ENCODE data around the gene ALG9. TPM values are rescaled to one million over a fixed set of nuclear protein-coding genes. Genes with fewer than 3 reads are reported as not detected.

The ALG9 gene
- total RNA-seq, 2 experiments from 2014 or later = 32.0 to 36.6 TPM

- DNase-seq (no peak), ATAC-seq (no peak)
- no peak overlapping the region for H3K27ac Mint-ChIP-seq
- no peaks in the 10 kb centered on the region for H3K9me3 Mint-ChIP-seq
- TF ChIP-seq CTCF (IDR thresholded peaks at IDR 0.05) = no peak
- intact Hi-C loops (cut with micrococcal nuclease) = no loop called here
- H3K36me3 Mint-ChIP-seq (ENCODE audit: low read depth) = peaks cover 28% of the 10 kb centered on the region
- no peaks in the 10 kb centered on the region for H3K27me3 Mint-ChIP-seq
- peaks cover 13% of the 10 kb centered on the region for H3K4me1 Mint-ChIP-seq (ENCODE audit: low read depth)
- ChIA-PET CTCF (interaction anchor here (1.1 to 2.1 kb wide), 5 partner anchors 11 to 389 kb away, joined by 4 to 8 read pairs (median 4); partner anchors contain the start of gene ALG9), POLR2A (no interaction called here)
- no peak overlapping the region for H3K4me3 Mint-ChIP-seq
These were observed 35.7 kb downstream of the ALG9 start for GRCh38 chr11:111835665-111836064.

GRCh38 chr11:111834432-111835163 is 36.8 kb downstream of the ALG9 start:
- no peak for TF ChIP-seq CTCF (IDR thresholded peaks at IDR 0.05)
- Mint-ChIP-seq H3K36me3 (ENCODE audit: low read depth) (peaks cover 30% of the 10 kb centered on the region), H3K4me1 (ENCODE audit: low read depth) (peaks cover 21% of the 10 kb centered on the region), H3K27me3 (no peaks in the 10 kb centered on the region), H3K9me3 (no peaks in the 10 kb centered on the region), H3K4me3 (no peak overlapping the region), H3K27ac (no peak overlapping the region)
- POLR2A ChIA-PET = no interaction called here
- ATAC-seq (no peak), DNase-seq (no peak)
- intact Hi-C loops (cut with micrococcal nuclease) = no loop called here
- CTCF ChIA-PET = interaction anchor here (1.0 to 3.9 kb wide), 7 partner anchors 8 to 388 kb away, joined by 3 to 25 read pairs (median 4); partner anchors contain the start of gene ALG9

GRCh38 chr11:111833524-111833923 is 37.9 kb downstream of the ALG9 start:
- intact Hi-C loops (cut with micrococcal nuclease) = no loop called here
- CTCF ChIA-PET = interaction anchor here (0.7 to 3.9 kb wide), 6 partner anchors 9 to 295 kb away, joined by 3 to 25 read pairs (median 3); no protein-coding TSS in a partner anchor
- POLR2A ChIA-PET = no interaction called here
- DNase-seq (no peak), ATAC-seq (no peak)
- H3K27me3 Mint-ChIP-seq = no peaks in the 10 kb centered on the region
- H3K9me3 Mint-ChIP-seq = no peaks in the 10 kb centered on the region
- no peak overlapping the region for H3K4me3 Mint-ChIP-seq
- TF ChIP-seq CTCF (IDR thresholded peaks at IDR 0.05) = no peak
- peaks cover 32% of the 10 kb centered on the region for H3K4me1 Mint-ChIP-seq (ENCODE audit: low read depth)
- no peak overlapping the region for H3K27ac Mint-ChIP-seq
- H3K36me3 Mint-ChIP-seq (ENCODE audit: low read depth) = peaks cover 37% of the 10 kb centered on the region

DNA sequence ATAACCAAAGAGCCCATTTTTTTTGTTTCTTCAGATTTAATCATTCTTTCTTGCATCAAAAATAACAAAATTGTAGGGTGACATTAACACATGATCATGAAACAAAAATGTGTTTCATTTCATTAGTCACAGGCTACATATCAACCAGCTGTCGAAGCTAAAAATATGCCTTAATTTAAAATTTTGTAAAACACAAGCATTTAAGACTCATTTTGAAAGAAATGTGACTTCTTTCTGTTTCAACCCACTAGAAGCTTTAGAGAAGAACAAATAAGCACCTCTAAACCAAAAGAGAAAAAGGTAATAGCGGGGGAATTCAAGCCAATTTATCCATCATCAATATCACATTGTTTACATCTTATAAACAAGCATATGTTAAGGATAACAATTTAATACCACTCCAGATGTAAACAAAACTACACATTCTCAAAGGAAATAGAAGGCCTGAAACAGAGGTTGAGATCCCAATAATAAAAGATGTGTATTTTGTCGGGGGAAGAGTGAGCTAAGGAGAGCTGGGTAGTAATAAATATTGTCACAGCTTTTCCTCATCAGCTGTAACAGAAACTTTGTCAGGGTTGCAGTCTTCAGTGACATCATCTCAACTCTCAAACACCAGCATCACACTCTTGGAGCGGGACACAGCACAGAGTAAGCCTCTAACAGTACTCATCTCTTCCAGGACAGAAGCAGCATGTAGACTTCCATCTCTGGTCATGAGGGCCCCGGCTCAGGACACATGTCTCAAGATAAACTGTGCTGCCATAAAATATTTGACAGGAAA is 42.0 kb downstream of the ALG9 start:
- CTCF ChIA-PET = interaction anchor here (1.6 kb wide), 1 partner anchor 13 kb away, joined by 6 read pairs; no protein-coding TSS in a partner anchor
- no peak for DNase-seq

More for the DNA sequence above, 42.0 kb downstream of the ALG9 start:
- Mint-ChIP-seq H3K36me3 (ENCODE audit: low read depth) (peaks cover 22% of the 10 kb centered on the region), H3K27ac (peak overlapping the region; percentile 60), H3K9me3 (no peaks in the 10 kb centered on the region), H3K4me3 (no peak overlapping the region), H3K4me1 (ENCODE audit: low read depth) (peaks cover 23% of the 10 kb centered on the region), H3K27me3 (no peaks in the 10 kb centered on the region)
- POLR2A ChIA-PET = interaction anchor here (0.9 to 1.5 kb wide), 2 partner anchors 41 to 227 kb away, joined by 3 to 4 read pairs; no protein-coding TSS in a partner anchor
- peak; percentile 34 for ATAC-seq
- no peak for TF ChIP-seq CTCF (IDR thresholded peaks at IDR 0.05)
- intact Hi-C loops (cut with micrococcal nuclease) = no loop called here

Measured in activated CD8-positive, alpha-beta T cell treated with anti-CD3 and anti-CD28 coated beads for 36 hours (primary cell).